HG02588 (cell line): ENCODE measurements around the gene C4orf50.

Experiments used
- ATAC-seq: cut with Tn5 transposase; IDR thresholded peaks from one replicate; pipeline ENCODE4 v1.9.1; 2021; ENCODE audit warnings: mild to moderate bottlenecking, moderate library complexity; ENCODE audit not compliant: unreplicated experiment

Gene C4orf50

GRCh38 chr4:5925419-5926200, 92.6 kb downstream of the C4orf50 start:
- ATAC-seq = no peak

GRCh38 chr4:5924461-5925125, 93.6 kb downstream of the C4orf50 start:
- no peak for ATAC-seq

GRCh38 chr4:5923376-5923775, 94.9 kb downstream of the C4orf50 start:
- ATAC-seq = no peak

- no peak for ATAC-seq
Measured at GRCh38 chr4:5922556-5922955, 95.7 kb downstream of the C4orf50 start.

- ATAC-seq = no peak
Measured at GRCh38 chr4:5921981-5922380, 96.2 kb downstream of the C4orf50 start.

- no peak for ATAC-seq
Measured at GRCh38 chr4:5921101-5921980, 96.9 kb downstream of the C4orf50 start.

GRCh38 chr4:5919571-5919970, 98.7 kb downstream of the C4orf50 start:
- ATAC-seq = no peak

- ATAC-seq = no peak
Measured at GRCh38 chr4:5919044-5919443, 99.2 kb downstream of the C4orf50 start.

- no peak for ATAC-seq
Measured at GRCh38 chr4:5918331-5918985, 99.8 kb downstream of the C4orf50 start.

- ATAC-seq = no peak
Measured at GRCh38 chr4:5917672-5918071, 100.6 kb downstream of the C4orf50 start.

GRCh38 chr4:5916229-5916628, 102.0 kb downstream of the C4orf50 start:
- no peak for ATAC-seq

- ATAC-seq = no peak
Measured at GRCh38 chr4:5913454-5913853, 104.8 kb downstream of the C4orf50 start.

- ATAC-seq = no peak
Measured at GRCh38 chr4:5912614-5913019, 105.6 kb downstream of the C4orf50 start.

GRCh38 chr4:5908876-5909427, 109.3 kb downstream of the C4orf50 start:
- ATAC-seq = no peak

- no peak for ATAC-seq
Measured at GRCh38 chr4:5906191-5906590, 112.0 kb downstream of the C4orf50 start.

- no peak for ATAC-seq
Measured at GRCh38 chr4:5905714-5906113, 112.5 kb downstream of the C4orf50 start.

GRCh38 chr4:5900844-5901243, 117.4 kb downstream of the C4orf50 start:
- no peak for ATAC-seq

- ATAC-seq = no peak
Measured at GRCh38 chr4:5899881-5900280, 118.3 kb downstream of the C4orf50 start.

GRCh38 chr4:5899396-5899795, 118.8 kb downstream of the C4orf50 start:
- ATAC-seq = no peak

- ATAC-seq = no peak
Measured at GRCh38 chr4:5897674-5898073, 120.6 kb downstream of the C4orf50 start.

GRCh38 chr4:5895287-5895686, 122.9 kb downstream of the C4orf50 start:
- ATAC-seq = no peak
